GM21786 (cell line): ENCODE measurements around the gene F13B.
"Not testable (repeated sequence)": the region's sequence is repeated elsewhere in the genome, so short reads cannot be mapped to it uniquely, and the experiment has no call there.

Experiments used
- ATAC-seq: cut with Tn5 transposase; IDR thresholded peaks from one replicate; pipeline ENCODE4 v1.9.1; 2021; ENCODE audit not compliant: unreplicated experiment

F13B gene

GRCh38 chr1:197049100-197049499 is 18.0 kb downstream of the F13B start:
- ATAC-seq = no peak

GRCh38 chr1:197042676-197043341 is 24.3 kb downstream of the F13B start:
- ATAC-seq = no peak

- peak; percentile 85 for ATAC-seq
Observed at GRCh38 chr1:197041486-197042353, 25.3 kb downstream of the F13B start.

GRCh38 chr1:197036861-197037260 is 30.2 kb downstream of the F13B start:
- ATAC-seq = no peak

- not testable (repeated sequence) for ATAC-seq
Observed at GRCh38 chr1:197034631-197035339, 32.3 kb downstream of the F13B start.

GRCh38 chr1:197029749-197030148 is 37.3 kb downstream of the F13B start:
- no peak for ATAC-seq

- ATAC-seq = no peak
Observed at GRCh38 chr1:197027359-197027758, 39.7 kb downstream of the F13B start.

GRCh38 chr1:197024460-197024859 is 42.6 kb downstream of the F13B start:
- ATAC-seq = no peak

GRCh38 chr1:197021716-197022115 is 45.3 kb downstream of the F13B start:
- ATAC-seq = no peak

- no peak for ATAC-seq
Observed at GRCh38 chr1:197017558-197018146, 49.4 kb downstream of the F13B start.

- ATAC-seq = no peak
Observed at GRCh38 chr1:197016751-197017150, 50.3 kb downstream of the F13B start.

GRCh38 chr1:197013234-197013633 is 53.8 kb downstream of the F13B start:
- ATAC-seq = no peak

GRCh38 chr1:197011614-197012013 is 55.4 kb downstream of the F13B start:
- no peak for ATAC-seq

- ATAC-seq = no peak
Observed at GRCh38 chr1:197008861-197009260, 58.2 kb downstream of the F13B start.

- ATAC-seq = no peak
Observed at GRCh38 chr1:197003132-197003531, 63.9 kb downstream of the F13B start.

GRCh38 chr1:197001828-197002227 is 65.2 kb downstream of the F13B start:
- ATAC-seq = no peak

GRCh38 chr1:196997423-196997822 is 69.6 kb downstream of the F13B start:
- ATAC-seq = no peak

- ATAC-seq = no peak
Observed at GRCh38 chr1:196993916-196994315, 73.1 kb downstream of the F13B start.

GRCh38 chr1:196991919-196992651 is 75.0 kb downstream of the F13B start:
- ATAC-seq = not testable (repeated sequence)
